Measurements from ENCODE around the gene GABRA5. TPM values are rescaled to one million over a fixed set of nuclear protein-coding genes. Genes with fewer than 3 reads are reported as not detected.

GABRA5 gene
- total and polyA plus RNA-seq, 2 of the 8 experiments (the other 6 are each of a cell fraction or from before 2014, with no cell fraction given): 15.0 to 29.6 TPM

- TF ChIP-seq TAF7 (optimal IDR thresholded peaks at IDR 0.05; ENCODE audit: borderline replicate concordance, low read depth, low read length) (no peak), ZNF274 (IDR thresholded peaks at IDR 0.05; ENCODE audit: borderline replicate concordance, extremely low read depth, low read length) (no peak), SIN3A (conservative IDR thresholded peaks at IDR 0.05 in 1 of 2, IDR thresholded peaks at IDR 0.05 in 1 of 2; ENCODE audit: low read depth in 1 of 2, low read length in 2 of 2) (no peak), POU5F1 (IDR thresholded peaks at IDR 0.05; ENCODE audit: low read depth, low read length) (no peak), BACH1 (IDR thresholded peaks at IDR 0.05; ENCODE audit: low read length) (peak; percentile 29; the same call in 1 of the 2 replicates), CHD2 (IDR thresholded peaks at IDR 0.05; ENCODE audit: low read length) (no peak), SP4 (IDR thresholded peaks at IDR 0.05; ENCODE audit: low read length) (no peak), PHF8 (conservative IDR thresholded peaks at IDR 0.05; ENCODE audit: low read depth, low read length) (no peak), RAD21 (IDR thresholded peaks at IDR 0.05 in 1 of 2, conservative IDR thresholded peaks at IDR 0.05 in 1 of 2; ENCODE audit: low read depth in 2 of 2, low read length in 2 of 2) (peak; percentile 59 to 67), CREB1 (IDR thresholded peaks at IDR 0.05) (peak; percentile 40; the same call in 1 of the 2 replicates), MAX (IDR thresholded peaks at IDR 0.05) (0 out of 2 replicates have a peak, but pooled peaks have one; percentile 23), ATF2 (IDR thresholded peaks at IDR 0.05; ENCODE audit: low read length) (no peak), EP300 (IDR thresholded peaks at IDR 0.05; ENCODE audit: borderline replicate concordance in 1 of 2, low read depth in 2 of 2, low read length in 2 of 2) (no peak), TCF12 (IDR thresholded peaks at IDR 0.05; ENCODE audit: low read depth, low read length) (no peak), SRF (IDR thresholded peaks at IDR 0.05; ENCODE audit: low read depth, low read length) (no peak), JUND (IDR thresholded peaks at IDR 0.05; ENCODE audit: low read length) (no peak), RFX5 (IDR thresholded peaks at IDR 0.05; ENCODE audit: borderline replicate concordance, low read depth, low read length) (no peak), EGR1 (IDR thresholded peaks at IDR 0.05; ENCODE audit: borderline replicate concordance, low read depth, low read length) (no peak), HDAC2 (IDR thresholded peaks at IDR 0.05; ENCODE audit: borderline replicate concordance in 1 of 2, low read depth in 2 of 2, low read length in 2 of 2) (peak in 1 of 2 experiments; percentile 22; a peak in 1 of 4 replicates), TBP (IDR thresholded peaks at IDR 0.05; ENCODE audit: low read depth, low read length) (peak; percentile 26; the same call in 1 of the 2 replicates), POLR2AphosphoS5 (IDR thresholded peaks at IDR 0.05; ENCODE audit: low read depth, low read length) (no peak), YY1 (IDR thresholded peaks at IDR 0.05; ENCODE audit: low read depth, low read length) (0 out of 2 replicates have a peak, but pooled peaks have one; percentile 43)
Measured at GRCh38 chr15:26838742-26839460, 28.0 kb upstream of the GABRA5 start (continued).

All from H1 (cell line).